HFFc6 (cell line): ENCODE measurements around the gene LBHD1. TPM values are rescaled to one million over a fixed set of nuclear protein-coding genes. Genes with fewer than 3 reads are reported as not detected.

Experiments
- DNase-seq: peaks from one replicate; pipeline ENCODE4 v3.0.0-alpha.2; 2018
- H3K27ac Mint-ChIP-seq: 2 replicates; pipeline ENCODE4 v1.8.0; 2020; ENCODE audit warnings: mild to moderate bottlenecking, mixed read lengths
- H3K27me3 Mint-ChIP-seq: 2 replicates; pipeline ENCODE4 v1.8.0; 2021; ENCODE audit warnings: mild to moderate bottlenecking, moderate library complexity, mixed read lengths; ENCODE audit not compliant: insufficient read depth
- H3K36me3 Mint-ChIP-seq: 2 replicates; pipeline ENCODE4 v1.8.0; 2021; ENCODE audit warnings: low read depth, mixed read lengths
- H3K4me1 Mint-ChIP-seq: 2 replicates; pipeline ENCODE4 v1.8.0; 2020; ENCODE audit warnings: low read depth, mixed read lengths
- H3K4me3 Mint-ChIP-seq: 2 replicates; pipeline ENCODE4 v1.8.0; 2020; ENCODE audit warnings: mild to moderate bottlenecking, moderate library complexity, mixed read lengths
- H3K9me3 Mint-ChIP-seq: 2 replicates; pipeline ENCODE4 v1.8.0; 2020; ENCODE audit warnings: mild to moderate bottlenecking, mixed read lengths
- total RNA-seq, 6 experiments: library from RNA; stranded (reverse); fragmentation: NEBNext Ultra II Directional; extraction: Animal tissue kit (Norgen Biotek cat#: 25700); gene quantifications; 2 replicates in 1 of 6; 3 replicates in 5 of 6; pipeline ENCODE4 v1.2.3, GENCODE V29; 2021
- TF ChIP-seq, protein P1 (sequence below): fragments of 200-600 bp; sonication (generic); IDR thresholded peaks from 2 replicates; pipeline ENCODE4 v1.5.0; 2021; ENCODE audit warnings: antibody characterized with exemption, mild to moderate bottlenecking

Gene LBHD1
- total RNA-seq, 6 experiments from 2014 or later: 2.8 to 4.5 (median 3.7) TPM

DNA sequence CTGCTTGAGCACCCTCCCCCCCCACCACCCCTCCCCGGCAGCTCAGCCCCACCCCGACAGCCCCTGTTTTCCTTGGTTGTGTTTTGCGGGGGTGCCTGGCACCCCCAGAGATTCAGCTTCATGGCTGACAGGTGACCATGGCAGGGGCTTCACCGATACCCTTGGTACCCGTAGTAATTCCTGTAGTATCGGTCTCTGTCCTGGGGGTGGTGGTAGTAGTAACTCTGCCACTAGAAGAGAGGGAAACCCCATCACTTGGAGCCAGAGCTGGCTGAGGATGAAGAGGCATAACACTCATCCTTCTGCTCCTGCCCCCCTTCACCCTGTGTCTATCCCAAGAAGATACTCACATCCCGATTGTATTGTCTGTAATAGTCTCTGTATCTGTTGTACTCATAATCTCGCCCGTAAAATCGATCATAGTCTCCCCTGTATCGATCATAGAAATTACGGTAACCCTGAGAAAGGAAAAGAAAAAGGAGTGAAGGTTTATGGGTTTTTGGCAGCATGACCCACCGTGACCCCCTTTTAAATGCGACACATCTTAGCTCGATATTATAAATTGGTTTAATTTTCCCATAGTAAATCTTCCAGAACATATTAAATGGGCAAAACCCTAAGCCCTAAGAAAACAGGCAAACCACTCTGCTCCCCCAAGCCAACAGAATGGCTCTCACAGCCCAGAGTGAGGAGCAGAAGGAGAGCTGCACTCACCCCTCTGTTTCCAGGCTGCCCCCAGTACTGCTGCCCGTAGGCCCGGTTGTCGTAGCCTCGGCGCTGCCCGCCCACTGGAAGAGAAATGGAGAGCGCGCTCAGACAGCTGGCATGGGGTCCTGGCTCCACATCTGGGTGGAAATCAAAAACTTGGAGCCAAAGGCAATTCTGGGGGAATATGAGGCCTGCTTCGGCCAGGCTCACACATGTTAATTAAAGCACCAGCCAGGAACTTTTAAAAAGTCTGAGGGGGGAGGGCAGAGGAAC is 43.4 kb upstream of the LBHD1 start:
- TF ChIP-seq, protein P1, sequence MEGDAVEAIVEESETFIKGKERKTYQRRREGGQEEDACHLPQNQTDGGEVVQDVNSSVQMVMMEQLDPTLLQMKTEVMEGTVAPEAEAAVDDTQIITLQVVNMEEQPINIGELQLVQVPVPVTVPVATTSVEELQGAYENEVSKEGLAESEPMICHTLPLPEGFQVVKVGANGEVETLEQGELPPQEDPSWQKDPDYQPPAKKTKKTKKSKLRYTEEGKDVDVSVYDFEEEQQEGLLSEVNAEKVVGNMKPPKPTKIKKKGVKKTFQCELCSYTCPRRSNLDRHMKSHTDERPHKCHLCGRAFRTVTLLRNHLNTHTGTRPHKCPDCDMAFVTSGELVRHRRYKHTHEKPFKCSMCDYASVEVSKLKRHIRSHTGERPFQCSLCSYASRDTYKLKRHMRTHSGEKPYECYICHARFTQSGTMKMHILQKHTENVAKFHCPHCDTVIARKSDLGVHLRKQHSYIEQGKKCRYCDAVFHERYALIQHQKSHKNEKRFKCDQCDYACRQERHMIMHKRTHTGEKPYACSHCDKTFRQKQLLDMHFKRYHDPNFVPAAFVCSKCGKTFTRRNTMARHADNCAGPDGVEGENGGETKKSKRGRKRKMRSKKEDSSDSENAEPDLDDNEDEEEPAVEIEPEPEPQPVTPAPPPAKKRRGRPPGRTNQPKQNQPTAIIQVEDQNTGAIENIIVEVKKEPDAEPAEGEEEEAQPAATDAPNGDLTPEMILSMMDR: no peak
- Mint-ChIP-seq H3K36me3 (peaks cover 52% of the 10 kb centered on the region), H3K4me3 (no peak overlapping the region)

DNA sequence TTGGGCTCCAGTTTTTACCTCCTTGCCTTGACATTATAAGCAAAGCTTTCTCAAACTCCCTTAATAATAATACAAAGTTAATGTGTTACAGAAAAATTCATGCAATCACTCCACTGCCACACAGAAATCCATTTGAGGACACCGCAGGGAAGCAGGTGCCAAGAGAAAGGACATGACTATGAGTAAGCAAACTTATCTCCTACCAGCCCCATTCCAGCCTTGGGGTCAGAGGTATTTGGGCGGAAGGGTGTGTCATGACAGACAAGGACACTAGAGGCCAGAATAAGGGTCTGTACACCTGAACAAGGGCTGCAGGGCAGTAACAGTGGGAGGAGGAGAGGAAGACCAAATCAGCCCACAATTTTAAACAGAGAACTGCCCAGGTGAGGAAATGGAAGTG is 41.3 kb upstream of the LBHD1 start:
- TF ChIP-seq, protein P1: no peak
- Mint-ChIP-seq H3K27ac (peak overlapping the region; percentile 36), H3K36me3 (peaks cover 49% of the 10 kb centered on the region), H3K4me3 (no peak overlapping the region), H3K27me3 (no peaks in the 10 kb centered on the region; the same call in 1 of the 2 replicates), H3K4me1 (peaks cover 24% of the 10 kb centered on the region), H3K9me3 (no peaks in the 10 kb centered on the region)
- no peak for DNase-seq

More for the DNA sequence above, 43.4 kb upstream of the LBHD1 start:
- Mint-ChIP-seq H3K27me3 (no peaks in the 10 kb centered on the region; the same call in 1 of the 2 replicates), H3K4me1 (peaks cover 14% of the 10 kb centered on the region), H3K9me3 (no peaks in the 10 kb centered on the region), H3K27ac (no peak overlapping the region; the same call in 1 of the 2 replicates)
- DNase-seq: no peak

DNA sequence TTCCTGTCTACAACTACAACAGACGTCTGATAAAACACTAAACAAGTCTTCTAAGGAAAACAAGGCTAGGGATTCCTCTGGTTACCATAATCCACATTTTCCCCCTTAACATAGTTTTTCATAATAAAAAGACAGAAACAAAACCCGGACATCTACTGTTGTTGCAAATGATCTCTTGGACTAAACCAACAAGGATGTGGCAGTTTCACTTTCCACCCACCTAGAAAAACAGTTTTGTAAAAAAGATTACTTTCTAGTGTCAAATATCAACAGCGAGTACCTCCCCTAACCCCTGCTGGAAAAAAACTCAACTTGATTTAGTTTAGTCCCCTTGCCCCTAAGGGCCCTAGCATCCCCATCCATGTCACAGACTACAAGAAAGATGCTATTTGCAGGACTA is 40.8 kb upstream of the LBHD1 start:
- DNase-seq: no peak
- H3K27me3 Mint-ChIP-seq: peaks cover 3% of the 10 kb centered on the region
- H3K27ac Mint-ChIP-seq: no peak overlapping the region
- no peaks in the 10 kb centered on the region for H3K9me3 Mint-ChIP-seq
- peaks cover 44% of the 10 kb centered on the region for H3K36me3 Mint-ChIP-seq
- no peak overlapping the region for H3K4me3 Mint-ChIP-seq
- TF ChIP-seq, protein P1: no peak
- H3K4me1 Mint-ChIP-seq: peaks cover 24% of the 10 kb centered on the region

DNA sequence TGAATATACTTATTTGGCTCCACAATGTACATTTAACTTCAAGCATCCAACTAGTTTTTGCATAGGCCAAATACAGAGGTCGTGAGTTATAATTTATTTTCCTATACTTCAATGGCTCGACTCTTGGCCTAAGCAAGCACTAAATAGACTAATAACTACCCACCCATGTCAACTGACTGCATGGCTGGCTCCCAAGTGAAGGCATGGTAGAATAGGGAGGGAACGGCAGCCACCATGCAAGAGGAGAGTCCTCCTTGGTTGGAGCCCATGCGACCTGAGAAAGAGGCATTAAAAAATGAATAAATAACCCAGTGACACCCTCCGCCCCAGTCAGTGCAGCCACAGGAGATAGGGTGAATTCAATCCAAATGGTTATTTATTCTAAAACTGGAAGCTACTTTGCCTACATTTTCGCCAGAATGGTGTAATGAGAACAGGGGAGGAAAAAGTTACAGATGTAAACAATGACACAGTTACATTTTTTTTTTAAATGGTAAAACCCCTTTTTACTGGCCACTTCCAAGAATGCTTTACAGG is 40.3 kb upstream of the LBHD1 start:
- Mint-ChIP-seq H3K36me3 (peaks cover 39% of the 10 kb centered on the region), H3K4me3 (no peak overlapping the region), H3K4me1 (peaks cover 24% of the 10 kb centered on the region), H3K9me3 (no peaks in the 10 kb centered on the region), H3K27ac (no peak overlapping the region), H3K27me3 (peaks cover 5% of the 10 kb centered on the region)
- DNase-seq: no peak
- TF ChIP-seq, protein P1: no peak

DNA sequence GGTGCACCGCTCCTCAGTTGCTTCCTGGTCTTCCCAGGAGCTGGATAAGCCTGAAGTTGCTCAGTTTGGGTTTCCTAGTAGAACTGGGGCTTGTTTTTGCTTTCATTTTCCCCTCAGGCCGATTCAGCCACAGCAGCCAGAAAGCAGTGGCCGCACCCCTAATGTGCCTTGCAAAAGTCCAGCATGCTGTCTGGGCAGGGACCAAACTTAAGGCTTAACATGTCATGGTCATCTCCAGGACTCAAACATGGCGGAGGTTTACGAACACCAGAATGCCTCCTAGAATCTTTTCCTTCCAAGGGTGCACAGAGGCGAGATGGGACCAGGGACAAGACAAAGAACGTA is 37.9 kb upstream of the LBHD1 start:
- peak overlapping the region; percentile 91 for H3K4me3 Mint-ChIP-seq
- no peaks in the 10 kb centered on the region for H3K9me3 Mint-ChIP-seq
- peaks cover 5% of the 10 kb centered on the region for H3K27me3 Mint-ChIP-seq
- H3K36me3 Mint-ChIP-seq: peaks cover 32% of the 10 kb centered on the region
- TF ChIP-seq, protein P1: no peak
- H3K27ac Mint-ChIP-seq: peak overlapping the region; percentile 95
- DNase-seq: no peak
- H3K4me1 Mint-ChIP-seq: peaks cover 43% of the 10 kb centered on the region
